A204.1 (cell line): ENCODE data around the gene TUBB8B.
"Not testable (repeated sequence)": the region's sequence is repeated elsewhere in the genome, so short reads cannot be mapped to it uniquely, and the experiment has no call there.

Source experiments
- FAIRE-seq: peaks from 2 replicates; lab custom pipeline; 2012; peaks lifted over from hg19 to GRCh38; lab: Jason Lieb, UNC

TUBB8B gene

GRCh38 chr18:12773-13172 is 36.6 kb downstream of the TUBB8B start:
- FAIRE-seq: not testable (repeated sequence)

GRCh38 chr18:11383-12274 is 37.8 kb downstream of the TUBB8B start:
- not testable (repeated sequence) for FAIRE-seq

- FAIRE-seq: not testable (repeated sequence)
These were observed 38.7 kb downstream of the TUBB8B start for GRCh38 chr18:10624-11184.

GRCh38 chr18:9937-10336 is 39.5 kb downstream of the TUBB8B start:
- not testable (repeated sequence) for FAIRE-seq
